HG03432 (cell line): ENCODE data around the gene SPOUT1.
"Not testable (repeated sequence)": the region's sequence is repeated elsewhere in the genome, so short reads cannot be mapped to it uniquely, and the experiment has no call there.

Experiments
- ATAC-seq: cut with Tn5 transposase; IDR thresholded peaks from one replicate; pipeline ENCODE4 v1.9.1; 2021; ENCODE audit warnings: mild to moderate bottlenecking, moderate library complexity; ENCODE audit not compliant: unreplicated experiment

The SPOUT1 gene, protein sequence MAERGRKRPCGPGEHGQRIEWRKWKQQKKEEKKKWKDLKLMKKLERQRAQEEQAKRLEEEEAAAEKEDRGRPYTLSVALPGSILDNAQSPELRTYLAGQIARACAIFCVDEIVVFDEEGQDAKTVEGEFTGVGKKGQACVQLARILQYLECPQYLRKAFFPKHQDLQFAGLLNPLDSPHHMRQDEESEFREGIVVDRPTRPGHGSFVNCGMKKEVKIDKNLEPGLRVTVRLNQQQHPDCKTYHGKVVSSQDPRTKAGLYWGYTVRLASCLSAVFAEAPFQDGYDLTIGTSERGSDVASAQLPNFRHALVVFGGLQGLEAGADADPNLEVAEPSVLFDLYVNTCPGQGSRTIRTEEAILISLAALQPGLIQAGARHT

DNA sequence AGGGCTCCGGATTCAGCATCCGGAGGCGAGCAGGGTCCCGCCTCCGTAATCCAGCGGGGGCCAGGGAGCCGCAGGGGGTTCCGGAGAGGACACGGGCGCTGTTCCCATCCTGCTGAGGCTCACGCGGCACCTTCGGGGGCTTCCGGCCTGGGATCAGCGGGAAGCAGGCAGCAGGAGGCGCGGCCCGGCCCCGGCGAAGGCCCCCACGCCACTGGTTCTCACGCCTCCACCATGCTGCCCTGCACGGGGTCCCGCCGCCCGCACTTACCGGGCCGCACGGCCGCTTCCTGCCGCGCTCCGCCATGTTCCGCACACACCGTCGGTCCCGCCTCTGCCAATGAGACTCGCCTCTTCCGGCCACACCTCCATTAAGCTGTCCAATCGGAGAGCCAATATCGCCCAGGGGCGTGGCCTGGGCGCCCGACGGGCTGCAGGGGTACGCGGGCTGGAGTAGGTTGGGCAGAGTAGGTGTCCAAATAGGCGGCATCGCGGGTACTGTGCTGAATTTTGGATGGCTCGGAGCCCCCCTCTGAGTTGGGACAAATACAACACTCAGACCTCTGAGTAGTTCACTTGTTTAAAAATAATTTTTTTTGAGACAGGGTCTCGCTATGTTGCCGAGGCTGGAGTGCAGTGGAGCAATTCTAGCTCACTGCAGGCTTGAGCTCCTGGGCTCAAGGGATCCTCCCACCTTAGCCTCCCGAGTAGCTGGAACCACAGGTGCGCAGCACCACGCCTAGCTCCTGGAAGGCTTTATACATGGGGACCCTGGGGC is at the start of gene SPOUT1:
Gene SPOUT1 (minus strand): TSS at position 318 of the 775 bp plus-strand sequence. CDS start 14 bp downstream, at position 304.
- ATAC-seq: peak; percentile 98

DNA sequence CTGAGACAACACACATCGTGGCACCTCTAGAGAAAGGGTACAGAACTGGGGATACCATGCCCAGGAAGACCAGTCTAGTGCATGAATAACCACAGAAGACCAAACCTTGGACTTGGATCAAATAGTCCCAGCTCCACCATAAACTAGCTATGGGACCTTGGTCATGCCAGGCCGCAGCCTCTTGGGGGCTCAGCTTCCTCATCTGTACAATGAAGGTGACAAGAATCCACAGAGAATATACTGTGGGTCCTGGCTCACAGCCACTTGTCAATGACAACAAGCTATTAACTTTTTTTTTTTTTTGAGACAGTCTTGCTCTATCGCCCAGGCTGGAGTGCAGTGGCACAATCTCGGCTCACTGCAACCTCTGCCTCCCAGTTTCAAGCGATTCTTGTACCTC is 48.3 kb upstream of the SPOUT1 start:
- ATAC-seq: no peak

DNA sequence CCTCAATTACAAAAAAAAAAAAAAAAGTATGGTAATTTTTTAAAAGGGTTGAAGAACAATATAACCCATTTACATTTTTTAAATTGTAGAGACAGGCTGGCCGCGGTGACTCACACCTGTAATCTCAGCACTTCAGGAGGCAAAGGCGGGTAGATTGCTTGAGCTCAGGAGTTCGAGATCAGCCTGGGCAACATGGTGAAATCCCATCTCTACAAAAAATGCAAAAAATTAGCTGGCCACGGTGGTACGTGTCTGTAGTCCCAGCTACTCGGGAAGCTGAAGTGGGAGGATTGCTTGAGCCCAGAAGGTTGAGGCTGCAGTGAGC is 41.3 kb upstream of the SPOUT1 start:
- not testable (repeated sequence) for ATAC-seq

DNA sequence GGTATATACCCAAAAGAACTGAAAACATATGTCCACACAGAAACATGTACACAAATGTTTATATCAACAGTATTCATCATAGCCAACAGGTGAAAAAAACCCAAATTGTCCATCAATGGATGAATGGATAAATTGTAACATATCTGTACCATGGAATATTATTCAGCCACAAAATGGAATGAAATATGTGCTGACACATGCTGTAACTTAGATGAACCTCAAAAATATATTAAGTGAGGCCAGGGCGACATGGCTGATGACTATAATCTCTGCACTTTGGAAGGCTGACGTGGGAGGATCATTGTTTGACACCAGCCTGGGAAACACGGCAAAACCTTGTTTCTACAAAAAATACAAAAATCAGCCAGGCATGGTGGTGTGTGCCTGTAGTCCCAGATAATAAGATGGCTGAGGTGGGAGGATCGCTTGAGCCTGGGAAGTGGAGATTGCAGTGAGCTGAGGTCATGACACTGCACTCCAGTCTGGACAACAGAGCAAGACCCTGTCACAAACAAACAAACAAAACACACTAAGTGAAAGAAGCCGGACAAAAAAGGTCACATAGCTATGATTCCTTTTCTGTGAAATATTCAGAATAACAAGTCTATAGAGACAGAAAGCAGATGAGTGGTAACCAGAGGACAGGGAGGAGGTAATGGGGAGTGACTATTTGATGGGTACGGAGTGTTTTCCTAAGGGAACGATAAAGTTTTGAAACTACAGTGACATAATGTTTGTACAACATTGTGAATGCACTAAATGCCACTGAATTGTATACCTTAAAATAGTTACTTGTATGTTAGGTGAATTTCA is 40.7 kb upstream of the SPOUT1 start:
- ATAC-seq: no peak

DNA sequence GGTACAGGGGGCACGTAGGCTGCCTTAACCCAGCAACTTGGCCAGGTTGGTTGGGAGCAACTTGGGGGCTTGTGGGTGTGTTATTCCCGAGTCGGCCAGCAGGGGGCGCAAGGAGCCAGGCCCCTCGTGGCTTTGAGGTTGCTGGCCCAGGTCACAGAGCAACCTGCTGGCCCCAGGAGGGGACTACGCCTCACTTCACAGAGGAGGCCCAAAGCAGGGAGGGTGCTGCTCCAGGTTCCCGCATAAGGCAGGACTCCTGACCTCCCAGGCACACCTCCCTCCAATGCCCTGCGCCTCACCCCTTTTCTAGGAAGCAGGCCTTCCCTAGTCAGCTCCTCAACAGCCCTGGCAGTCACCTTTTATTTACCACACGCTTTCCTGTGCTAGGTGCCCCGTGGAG is 34.1 kb upstream of the SPOUT1 start:
- peak; percentile 57 for ATAC-seq

DNA sequence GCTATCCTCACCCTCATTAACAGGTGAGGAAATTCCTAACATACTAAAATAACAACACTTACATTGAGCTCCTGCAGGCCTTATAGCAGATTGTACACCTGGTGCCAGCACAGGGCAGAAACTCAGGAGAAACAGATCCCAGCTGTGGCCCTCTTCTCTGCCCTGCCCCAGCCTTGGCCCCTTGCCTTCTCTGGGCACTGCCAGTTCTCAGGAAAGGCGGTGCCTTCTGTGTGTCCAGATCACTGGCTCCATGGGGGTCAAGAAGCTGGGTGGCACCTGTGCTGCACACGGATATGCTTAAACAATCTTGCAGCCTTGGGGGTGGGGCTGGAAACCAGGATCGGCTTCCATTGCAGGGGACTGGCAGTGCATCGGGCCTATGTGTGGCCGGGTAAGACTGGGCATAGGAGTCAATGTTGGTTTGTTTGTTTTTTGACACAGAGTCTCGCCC is 32.8 kb upstream of the SPOUT1 start:
- ATAC-seq: no peak

DNA sequence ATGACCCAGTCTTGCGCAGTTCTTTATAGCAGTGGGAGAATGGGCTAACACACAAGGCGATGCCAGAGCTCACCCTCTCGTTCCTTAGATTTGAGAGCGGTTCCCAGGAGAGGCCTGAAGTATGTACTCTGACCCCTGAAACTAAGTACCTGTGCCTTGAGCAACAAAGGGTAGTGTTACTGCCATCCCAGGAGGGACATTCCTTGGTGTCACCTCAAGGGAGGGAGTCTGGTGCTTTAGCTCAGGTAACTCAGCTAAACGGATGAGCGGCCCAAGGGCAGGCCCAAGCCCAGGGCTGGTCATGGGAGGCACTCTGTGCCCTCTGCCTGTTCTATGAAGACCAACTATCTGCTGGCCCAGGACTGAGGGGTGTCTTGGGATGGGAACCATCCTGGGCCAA is 31.9 kb upstream of the SPOUT1 start:
- no peak for ATAC-seq

DNA sequence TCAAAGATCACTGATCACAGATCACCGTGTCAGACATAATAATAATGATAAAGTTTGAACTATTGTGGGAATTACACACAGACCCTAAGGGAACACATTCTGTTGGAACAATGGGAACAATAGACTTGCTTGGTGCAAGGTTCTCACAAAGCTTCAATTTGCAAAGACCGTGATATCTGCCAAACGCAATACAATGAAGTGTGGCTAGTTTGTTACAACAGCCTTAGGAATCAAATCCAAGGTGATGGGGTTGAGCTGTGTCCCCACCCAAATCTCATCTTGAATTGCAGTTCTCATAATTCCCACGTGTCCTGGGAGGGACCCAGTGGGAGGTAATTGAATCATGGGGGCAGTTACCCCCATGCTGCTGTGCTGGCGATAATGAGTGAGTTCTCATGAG is 31.3 kb upstream of the SPOUT1 start:
- no peak for ATAC-seq

DNA sequence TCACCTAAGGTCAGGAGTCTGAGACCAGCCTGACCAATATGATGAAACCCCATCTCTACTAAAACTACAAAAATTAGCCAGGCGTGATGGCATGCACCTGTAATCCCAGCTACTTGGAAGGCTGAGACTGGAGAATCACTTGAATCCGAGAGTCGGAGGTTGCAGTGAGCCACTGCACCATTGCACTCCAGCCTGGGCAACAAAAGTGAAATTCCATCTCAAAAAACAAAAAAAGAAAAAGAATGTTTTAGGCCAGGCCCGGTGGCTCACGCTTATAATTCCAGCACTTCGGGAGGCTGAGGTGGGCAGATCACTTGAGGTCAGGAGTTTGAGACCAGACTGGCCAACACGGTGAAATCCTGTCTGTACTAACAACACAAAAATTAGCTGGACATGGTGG is 28.9 kb upstream of the SPOUT1 start:
- not testable (repeated sequence) for ATAC-seq

DNA sequence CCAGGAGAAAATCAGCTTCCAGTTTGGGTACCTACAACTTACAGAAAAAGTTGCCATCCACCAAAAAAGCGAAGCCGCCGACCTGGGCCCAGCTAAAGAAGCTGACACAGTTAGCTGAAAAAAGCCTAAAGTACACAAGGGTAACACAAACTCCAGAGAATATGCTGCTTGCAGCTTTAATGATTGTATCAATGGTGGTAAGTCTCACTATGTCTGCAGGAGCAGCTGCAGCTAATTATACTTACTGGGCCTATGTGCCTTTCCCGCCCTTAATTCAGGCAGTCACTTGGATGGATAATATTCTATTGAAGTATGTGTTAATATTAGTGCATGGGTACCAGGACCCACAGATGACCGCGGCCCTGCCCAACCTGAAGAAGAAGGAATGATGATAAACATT is 24.9 kb upstream of the SPOUT1 start:
- not testable (repeated sequence) for ATAC-seq

DNA sequence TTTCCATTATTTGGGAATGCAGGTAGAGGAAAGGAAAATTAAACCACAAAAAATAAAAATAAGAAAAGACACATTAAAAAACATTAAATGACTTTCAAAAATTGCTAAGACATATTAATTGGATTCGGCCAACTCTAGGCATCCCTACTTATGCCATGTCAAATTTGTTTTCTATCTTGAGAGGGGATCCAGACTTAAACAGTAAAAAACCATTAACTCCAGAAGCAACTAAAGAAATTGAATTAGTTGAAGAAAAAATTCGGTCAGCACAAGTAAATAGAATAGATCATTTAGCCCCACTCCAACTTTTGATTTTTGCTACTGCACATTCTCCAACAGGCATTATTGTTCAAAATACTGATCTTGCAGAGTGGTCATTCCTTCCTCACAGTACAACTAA is 23.1 kb upstream of the SPOUT1 start:
- ATAC-seq: not testable (repeated sequence)

DNA sequence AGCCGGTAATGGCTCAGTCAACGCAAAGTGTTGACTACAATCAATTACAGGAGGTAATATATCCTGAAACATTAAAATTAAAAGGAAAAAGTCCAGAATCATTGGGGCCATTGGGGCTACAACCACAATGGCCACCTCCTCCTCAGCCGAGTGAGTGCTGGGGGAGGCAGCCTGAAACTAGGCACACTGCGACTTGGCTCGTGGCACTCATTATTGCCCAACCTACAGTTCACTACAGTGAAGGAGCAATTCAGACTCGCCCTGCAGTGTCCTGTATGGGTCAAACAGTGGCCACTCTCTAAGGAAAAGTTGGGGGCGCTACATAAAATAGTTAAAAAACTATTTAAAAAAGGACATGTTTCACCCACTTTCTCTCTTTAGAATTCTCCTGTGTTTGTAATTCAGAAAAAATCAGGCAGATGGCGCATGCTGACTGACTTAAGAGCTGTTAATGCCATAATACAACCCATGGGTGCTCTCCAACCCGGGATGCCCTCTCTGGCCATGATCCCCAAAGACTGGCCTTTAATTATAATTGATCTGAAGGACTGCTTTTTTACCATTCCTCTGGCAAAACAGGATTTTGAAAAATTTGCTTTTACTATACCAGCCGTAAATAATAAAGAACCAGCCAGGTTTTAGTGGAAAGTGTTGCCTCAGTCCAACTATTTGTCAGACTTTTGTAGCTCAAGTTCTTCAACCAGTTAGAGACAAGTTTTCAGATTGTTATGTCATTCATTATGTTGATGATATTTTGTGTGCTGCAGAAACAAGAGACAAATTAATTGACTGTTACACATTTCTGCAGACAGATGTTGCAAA is 22.4 kb upstream of the SPOUT1 start:
- not testable (repeated sequence) for ATAC-seq

DNA sequence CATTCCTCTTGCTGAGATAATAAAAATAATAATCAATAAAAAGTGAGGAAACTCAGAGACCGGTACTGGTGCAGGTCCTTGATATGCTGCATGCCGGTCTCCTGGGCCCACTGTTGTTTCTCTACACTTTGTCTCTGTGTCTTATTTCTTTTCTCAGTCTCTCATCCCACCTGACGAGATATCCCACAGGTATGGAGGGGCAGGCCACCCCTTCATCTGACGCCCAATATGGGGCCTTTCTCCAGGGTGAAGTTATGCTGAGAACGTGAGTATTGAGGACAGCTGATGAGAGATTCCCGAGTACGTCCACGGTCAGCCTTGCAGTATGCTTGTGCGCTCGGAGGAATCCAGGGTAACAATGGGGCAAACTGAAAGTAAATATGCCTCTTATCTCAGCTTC is 21.4 kb upstream of the SPOUT1 start:
- not testable (repeated sequence) for ATAC-seq

DNA sequence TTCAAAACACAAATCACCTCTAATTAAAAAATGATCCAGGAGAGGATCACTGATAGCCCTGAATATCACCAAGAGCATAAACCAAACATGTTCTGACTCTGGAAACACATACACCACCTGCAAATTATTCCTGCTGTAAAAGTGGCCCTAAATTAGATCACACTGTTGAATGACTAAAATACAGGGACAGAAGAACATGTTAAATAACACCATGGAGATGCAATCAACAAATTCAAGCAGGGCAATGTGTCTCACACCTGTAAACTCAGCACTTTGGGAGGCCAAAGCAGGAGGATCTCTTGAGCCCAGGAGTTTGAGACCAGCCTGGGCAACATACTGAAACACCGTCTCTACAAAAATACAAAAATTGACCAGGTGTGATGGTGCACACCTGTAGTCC is 18.2 kb upstream of the SPOUT1 start:
- ATAC-seq: no peak

DNA sequence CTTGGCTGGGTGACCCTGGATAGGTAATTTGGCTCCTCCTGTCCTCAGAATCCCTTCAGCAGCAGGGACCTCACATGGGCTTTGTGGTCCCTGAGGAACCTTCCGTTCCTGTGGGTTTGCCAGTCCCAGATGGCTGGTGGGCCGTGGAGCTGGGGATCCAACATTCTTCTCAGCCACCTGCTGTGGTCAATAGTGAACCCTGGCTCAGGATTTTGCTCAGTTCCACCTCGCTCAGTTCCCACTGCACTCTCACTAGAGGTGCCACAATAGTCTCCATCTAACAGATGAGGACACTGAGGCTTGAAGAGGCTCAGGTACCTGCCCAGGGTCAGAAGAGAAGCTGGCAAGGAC is 17.1 kb upstream of the SPOUT1 start:
- ATAC-seq: no peak

DNA sequence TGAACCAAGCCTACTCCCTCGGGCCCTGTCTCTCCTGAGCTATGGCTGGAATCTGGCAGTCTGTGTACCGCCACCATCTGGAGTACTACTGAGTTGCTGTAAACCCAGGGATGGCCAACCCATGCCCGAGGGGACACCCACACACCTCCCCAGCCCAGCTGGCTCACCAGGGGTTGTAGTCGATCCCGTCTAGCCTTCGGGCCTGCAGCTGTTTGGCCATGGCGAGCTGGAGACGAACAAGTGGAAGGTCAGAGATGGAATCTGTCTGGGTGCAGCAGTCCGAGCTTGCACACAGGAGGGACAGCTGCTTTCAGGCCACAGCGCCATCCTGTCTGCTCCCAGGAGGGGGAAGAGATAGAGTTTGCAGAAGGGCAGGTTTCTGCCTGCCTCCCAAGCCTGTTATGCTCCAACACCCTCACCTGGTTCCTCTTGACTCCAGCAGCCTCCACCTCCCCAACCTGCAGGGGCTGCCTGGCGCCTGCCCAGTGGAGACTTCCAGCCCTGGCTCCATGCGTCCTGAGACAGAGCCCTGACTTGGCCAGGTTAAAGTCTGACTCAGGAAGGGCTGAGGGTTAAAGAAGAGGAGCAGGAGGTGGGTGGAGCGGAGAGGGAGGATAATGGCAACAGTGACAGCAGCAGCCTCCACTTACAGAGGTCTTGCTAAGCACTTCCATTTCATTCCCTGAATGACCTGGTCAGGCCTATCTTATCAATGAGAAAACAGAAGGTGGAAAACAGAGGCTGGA is 15.8 kb upstream of the SPOUT1 start:
- no peak for ATAC-seq

DNA sequence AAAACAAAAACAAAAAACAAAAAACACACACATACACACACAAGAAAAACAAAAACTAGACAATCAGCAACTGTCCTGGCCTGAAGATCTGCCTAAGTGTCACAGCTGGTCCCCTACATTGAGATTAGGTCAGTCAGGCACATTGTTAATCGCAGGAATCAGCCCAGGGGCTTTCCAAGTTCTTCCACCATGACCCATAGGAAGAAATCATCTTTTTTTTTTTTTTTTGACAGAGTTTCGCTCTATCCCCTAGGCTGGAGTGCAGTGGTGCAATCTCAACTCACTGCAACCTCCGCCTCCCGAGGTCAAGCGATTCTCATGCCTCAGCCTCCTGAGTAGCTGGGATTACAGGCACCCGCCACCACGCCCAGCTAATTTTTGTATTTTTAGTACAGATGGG is 13.6 kb upstream of the SPOUT1 start:
- ATAC-seq: not testable (repeated sequence)

DNA sequence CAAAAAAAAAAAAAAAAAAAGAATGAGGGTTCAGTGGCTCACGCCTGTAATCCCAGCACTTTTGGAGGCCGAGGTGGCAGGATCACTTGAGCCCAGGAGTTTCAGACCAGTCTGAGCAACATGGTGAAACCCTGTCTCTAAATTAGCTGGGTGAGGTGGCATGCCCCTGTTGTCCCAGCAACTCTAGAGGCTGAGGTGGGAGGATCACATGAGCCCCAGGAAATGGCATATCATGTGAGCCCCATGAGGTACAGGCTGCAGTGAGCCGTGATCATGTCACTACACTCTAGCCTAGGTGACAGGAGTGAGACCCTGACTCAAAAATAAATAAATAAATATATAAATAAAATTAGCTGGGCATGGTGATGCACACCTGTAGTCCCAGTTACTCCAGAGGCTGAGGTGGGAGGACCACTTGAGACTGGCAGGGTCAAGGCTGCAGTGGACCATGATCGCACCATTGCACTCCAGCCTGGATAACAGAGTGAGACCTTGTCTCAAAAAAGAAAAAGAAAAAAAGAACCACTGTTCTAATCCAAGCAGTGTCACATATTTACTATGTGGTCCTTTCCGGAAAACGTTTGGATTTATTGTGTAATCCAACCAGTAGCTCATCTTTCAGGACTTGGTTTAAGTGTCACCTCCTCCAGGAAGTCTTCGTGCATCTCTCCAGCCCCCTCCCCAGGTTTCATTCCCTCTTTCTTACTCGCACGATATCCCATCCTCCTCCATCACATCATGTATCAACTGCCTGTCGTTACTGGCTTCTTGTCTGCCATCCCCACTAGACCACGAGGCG is 12.3 kb upstream of the SPOUT1 start:
- no peak for ATAC-seq

DNA sequence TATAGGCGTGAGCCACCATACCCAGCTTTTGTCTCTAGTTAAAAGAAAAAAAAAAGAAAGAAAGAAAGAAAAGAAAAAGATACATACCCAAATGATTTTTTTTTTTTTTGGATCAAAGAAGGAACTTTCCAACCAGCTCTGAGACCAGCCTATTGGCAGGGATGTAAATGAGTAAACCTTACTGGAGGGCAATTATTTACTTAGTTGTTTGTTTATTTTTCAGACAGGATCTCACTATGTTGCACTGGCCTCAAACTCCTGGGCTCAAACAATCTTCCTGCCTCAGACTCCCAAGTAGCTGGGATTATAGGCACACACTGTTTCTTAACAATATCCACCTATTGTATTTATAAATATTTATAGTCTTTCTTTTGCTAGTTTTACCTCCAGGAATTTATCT is 10.9 kb upstream of the SPOUT1 start:
- ATAC-seq: no peak
